Gastrocnemius medialis (tissue), 4 donors: Measurements from ENCODE around the gene COL9A3.

Source experiments
- CTCF ChIP-seq, 5 experiments: fragments of 450-650 bp in 3 of 5; fragments of 200-600 bp in 2 of 5; sonication (generic) in 2 of 5; IDR thresholded peaks in 4 of 5; conservative IDR thresholded peaks in 1 of 5; 1 replicate in 4 of 5; 2 replicates in 1 of 5; pipeline ENCODE4 v1.5.1; 2016 to 2019; ENCODE audit warnings: antibody characterized with exemption in 5 of 5, mild to moderate bottlenecking in 3 of 5, moderate library complexity in 3 of 5
- POLR2A ChIP-seq, 2 donors: fragments of 450-650 bp; IDR thresholded peaks; one replicate each; pipeline ENCODE4 v1.6.1; 2017; ENCODE audit warnings: antibody characterized with exemption in 2 of 2, mild to moderate bottlenecking in 2 of 2, moderate library complexity in 2 of 2

GRCh38 chr20:62811720-62812119 is 5.1 kb upstream of the COL9A3 start:
- no peak for TF ChIP-seq CTCF (IDR thresholded peaks at IDR 0.05 in 4 of 5, conservative IDR thresholded peaks at IDR 0.05 in 1 of 5)
- no peak for TF ChIP-seq POLR2A (IDR thresholded peaks at IDR 0.05)
